Cardiac atrium fibroblast (primary cell): Measurements from ENCODE around the gene ABCA2. TPM values are rescaled to one million over a fixed set of nuclear protein-coding genes. Genes with fewer than 3 reads are reported as not detected.

Experiments
- total RNA-seq: library from RNA; depleted of rRNA; stranded (reverse); fragments of >200 nt; gene quantifications from 2 replicates; pipeline ENCODE4 v1.2.3, GENCODE V29; 2015

Gene ABCA2, protein sequence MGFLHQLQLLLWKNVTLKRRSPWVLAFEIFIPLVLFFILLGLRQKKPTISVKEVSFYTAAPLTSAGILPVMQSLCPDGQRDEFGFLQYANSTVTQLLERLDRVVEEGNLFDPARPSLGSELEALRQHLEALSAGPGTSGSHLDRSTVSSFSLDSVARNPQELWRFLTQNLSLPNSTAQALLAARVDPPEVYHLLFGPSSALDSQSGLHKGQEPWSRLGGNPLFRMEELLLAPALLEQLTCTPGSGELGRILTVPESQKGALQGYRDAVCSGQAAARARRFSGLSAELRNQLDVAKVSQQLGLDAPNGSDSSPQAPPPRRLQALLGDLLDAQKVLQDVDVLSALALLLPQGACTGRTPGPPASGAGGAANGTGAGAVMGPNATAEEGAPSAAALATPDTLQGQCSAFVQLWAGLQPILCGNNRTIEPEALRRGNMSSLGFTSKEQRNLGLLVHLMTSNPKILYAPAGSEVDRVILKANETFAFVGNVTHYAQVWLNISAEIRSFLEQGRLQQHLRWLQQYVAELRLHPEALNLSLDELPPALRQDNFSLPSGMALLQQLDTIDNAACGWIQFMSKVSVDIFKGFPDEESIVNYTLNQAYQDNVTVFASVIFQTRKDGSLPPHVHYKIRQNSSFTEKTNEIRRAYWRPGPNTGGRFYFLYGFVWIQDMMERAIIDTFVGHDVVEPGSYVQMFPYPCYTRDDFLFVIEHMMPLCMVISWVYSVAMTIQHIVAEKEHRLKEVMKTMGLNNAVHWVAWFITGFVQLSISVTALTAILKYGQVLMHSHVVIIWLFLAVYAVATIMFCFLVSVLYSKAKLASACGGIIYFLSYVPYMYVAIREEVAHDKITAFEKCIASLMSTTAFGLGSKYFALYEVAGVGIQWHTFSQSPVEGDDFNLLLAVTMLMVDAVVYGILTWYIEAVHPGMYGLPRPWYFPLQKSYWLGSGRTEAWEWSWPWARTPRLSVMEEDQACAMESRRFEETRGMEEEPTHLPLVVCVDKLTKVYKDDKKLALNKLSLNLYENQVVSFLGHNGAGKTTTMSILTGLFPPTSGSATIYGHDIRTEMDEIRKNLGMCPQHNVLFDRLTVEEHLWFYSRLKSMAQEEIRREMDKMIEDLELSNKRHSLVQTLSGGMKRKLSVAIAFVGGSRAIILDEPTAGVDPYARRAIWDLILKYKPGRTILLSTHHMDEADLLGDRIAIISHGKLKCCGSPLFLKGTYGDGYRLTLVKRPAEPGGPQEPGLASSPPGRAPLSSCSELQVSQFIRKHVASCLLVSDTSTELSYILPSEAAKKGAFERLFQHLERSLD (N-terminal part only)
- total RNA-seq, result 12.3 and 23.8 TPM in 2 replicates

DNA sequence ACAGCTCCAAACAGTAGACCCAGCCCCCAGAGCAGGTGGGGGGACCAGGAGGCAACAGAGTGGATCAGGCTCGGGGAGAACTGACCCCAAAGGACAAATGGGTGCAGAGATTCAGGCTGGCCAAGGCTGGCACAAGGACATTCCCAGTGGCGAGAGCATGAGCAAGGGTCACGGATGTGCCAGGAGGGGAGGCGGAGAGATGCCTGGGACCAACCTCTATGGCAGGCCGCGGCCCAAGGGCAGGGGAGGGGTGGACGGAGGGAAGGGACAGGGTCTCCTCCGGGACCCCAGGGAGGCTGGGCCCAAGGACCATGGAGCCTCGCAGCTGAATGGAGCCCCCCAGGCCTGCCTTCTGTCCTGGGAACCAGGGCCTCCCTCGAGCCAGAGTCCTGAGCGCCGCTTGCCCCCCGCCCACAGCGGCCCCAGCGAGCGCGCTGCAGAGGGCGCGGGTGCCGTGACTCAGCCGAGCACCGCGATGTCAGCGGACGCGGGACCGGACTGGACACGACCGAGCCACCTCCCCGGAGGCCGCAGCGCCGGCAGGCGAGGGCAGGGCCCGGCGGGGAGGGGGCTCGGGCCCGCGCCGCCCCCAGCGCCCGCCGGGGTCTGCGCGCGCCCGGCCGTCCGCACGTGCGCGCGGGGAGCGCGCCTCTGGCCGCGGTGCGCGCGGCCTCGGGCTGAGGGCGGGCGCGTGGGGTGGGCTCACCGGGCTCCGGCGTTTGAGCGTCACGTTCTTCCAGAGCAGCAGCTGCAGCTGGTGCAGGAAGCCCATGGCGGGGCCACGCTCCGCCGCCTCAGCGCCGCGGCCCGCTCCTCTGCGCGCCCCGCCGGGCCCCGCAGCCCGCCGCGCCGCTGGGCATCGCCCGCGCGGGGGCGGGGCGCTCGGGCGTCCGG lies at the start of gene ABCA2:
ABCA2 (minus strand) TSS at position 869 of the 894 bp plus-strand sequence; CDS start at position 772, 97 bp downstream.

GRCh38 chr9:137077010-137077747 lies 49.1 kb upstream of the ABCA2 start, which contains the start of gene UAP1L1:
Gene UAP1L1, plus strand, starts transcription at chr9:137077517. Its CDS starts 16 bp downstream, at chr9:137077533.

DNA sequence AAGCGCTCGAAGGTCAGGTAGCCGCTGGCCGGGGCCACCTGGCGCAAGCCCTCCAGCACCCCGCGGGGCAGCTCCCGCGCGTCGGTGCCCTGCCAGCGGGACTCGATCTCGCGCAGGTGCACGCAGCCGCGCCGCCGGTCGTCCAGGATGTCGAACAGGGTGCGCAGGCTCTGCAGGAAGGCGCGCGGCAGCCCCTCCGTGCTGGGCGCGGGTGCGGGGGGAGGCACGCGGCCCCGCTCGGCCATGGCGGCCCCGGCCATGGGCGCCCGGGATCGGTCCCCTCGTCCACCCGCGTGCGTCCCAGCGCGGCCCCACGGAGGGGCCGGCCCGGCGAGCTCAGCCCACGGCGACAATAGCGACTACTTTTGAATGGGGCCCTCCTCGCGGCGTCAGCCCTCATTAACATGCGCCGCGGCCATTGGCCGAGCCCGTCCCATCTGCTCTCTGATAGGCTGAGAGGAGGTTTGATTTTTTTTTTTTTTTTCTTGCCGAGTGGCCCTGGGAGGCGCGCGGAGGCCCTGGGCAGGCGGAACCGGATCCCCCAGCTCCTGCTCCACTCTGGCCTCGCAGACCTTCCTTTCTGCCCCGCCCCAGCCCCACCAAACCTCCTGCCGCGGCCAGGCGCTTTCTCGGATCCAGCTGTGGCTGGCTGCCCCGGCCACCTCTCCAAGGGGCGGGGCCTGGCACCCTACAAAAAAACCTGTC lies 42.3 kb upstream of the ABCA2 start, which contains the start of gene SAPCD2:
SAPCD2 (minus strand) TSS at position 357 of the 705 bp plus-strand sequence; CDS start at position 260, 97 bp downstream.

GRCh38 chr9:137053944-137054931 lies 26.2 kb upstream of the ABCA2 start, which contains the start of gene ENTPD2:
Gene ENTPD2, minus strand, starts transcription at chr9:137054061. Its CDS starts 64 bp downstream, at chr9:137053997.

GRCh38 chr9:137046088-137046787 lies 18.2 kb upstream of the ABCA2 start, which contains the start of gene NPDC1:
Gene NPDC1, minus strand, starts transcription at chr9:137046177. Its CDS starts 188 bp downstream, at chr9:137045989.

GRCh38 chr9:137031904-137032640 lies 4.0 kb upstream of the ABCA2 start, which contains the start of gene FUT7:
Gene FUT7, minus strand, starts transcription at chr9:137032088. Its CDS starts 97 bp downstream, at chr9:137031991.

DNA sequence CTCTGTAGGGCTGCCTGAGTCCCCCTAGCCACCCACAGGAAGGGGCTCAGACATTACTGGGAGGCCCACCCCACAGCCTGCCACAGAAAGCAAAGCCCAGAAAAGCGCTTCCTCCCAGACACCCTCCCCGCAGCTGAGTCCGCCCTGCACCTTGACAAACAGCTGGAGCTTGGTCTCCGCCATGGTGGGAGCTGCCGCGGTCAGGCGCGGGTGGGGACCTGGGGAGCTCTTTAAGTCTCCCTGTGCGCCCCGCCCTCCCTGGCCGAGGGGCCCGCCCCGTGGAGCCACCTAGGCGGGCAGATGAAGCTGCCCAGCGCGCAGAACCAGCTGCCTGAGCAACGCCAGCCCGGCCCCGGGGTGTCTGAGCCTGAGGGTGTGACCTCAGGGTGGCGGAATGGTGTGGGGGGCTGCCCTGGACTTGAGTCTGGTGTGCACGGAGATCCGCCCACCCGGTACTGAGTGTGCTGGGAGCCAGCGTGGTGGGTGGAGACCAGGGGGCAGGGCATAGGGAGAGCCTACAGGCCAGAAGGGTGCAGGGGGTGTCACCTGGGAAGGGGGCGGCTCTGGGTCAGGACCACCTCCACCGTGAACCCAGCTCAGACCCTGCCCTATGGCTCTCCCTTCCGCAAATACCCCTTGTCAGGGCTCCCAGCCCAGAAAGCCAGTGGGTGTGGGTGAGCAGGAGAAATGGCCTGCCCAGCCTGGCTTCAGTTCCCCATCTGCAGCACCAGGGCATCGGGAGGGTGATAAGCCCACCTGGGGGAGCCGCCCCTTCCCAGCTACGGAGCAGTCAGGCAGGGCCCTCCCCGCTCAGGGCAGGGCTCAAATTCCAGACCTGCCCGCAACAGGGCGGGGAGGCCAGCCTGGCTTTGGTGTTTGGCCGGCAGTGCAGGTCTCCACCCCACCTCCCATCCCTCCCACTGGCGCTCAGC lies 31.4 kb downstream of the ABCA2 start, which contains the start of gene CLIC3:
CLIC3 (minus strand) TSS at position 208 of the 932 bp plus-strand sequence; CDS start at position 183, 25 bp downstream.

GRCh38 chr9:136991993-136992818 lies 35.8 kb downstream of the ABCA2 start, which contains the start of gene PAXX:
Gene PAXX, plus strand, starts transcription at chr9:136992422. Its CDS starts 22 bp downstream, at chr9:136992444.

DNA sequence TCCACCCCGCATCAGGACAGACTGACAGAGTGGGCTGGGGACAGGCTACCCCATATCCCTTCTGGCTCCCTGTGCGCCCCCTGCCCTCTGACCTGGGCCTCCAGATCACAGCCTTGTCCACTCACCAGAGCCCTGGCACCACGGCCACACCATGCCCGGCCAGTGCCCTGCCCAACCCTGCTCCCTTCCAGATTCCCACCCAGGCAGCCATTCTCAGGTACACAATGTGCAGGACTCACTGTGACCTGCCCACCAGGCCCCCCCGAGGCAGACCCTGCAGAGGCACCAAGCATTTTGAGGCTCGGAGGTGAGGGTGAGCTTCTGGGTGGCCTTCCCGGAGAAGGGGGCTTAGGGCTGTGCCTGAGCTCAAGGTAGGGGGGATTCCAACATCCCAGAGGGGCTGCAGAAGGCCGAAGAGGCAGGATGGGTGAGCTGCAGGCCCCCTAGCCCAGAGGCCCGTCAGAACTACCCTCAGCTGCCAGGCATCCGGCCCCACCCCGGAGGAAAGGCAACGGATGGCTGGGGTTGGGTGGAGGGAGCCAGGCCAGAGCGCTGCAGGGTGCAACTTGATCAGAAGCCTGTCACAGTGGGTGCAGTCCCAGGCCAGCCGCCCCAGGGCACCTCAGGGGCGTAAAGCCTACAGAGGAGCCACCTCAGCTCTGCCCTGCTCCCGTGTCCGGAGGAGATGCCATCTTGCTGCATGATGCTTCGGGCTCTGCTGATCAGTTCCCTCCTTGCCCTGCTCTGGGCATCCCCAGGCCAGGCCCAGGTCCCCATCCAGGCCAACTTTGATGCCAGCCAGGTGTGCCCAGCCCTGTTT lies 45.6 kb downstream of the ABCA2 start, which contains the start of gene LCNL1:
LCNL1 (plus strand) TSS at position 762 of the 820 bp plus-strand sequence. CDS start 594 bp downstream, outside the sequence.

DNA sequence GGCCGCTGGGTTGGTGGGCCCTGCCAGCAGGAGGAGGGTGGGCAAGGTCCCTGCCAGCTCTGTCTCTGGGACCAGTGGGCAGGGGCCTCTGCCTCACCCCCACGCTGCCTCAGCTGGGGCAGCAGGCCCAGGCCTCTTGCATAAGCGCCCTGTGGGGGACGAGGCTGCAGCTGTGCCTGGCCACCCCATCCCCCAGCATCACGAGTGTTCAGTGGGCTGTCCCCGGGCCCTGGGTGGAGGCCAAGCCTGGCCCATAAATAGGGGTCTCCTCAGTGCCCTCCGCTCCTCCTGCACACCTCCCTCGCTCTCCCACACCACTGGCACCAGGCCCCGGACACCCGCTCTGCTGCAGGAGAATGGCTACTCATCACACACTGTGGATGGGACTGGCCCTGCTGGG lies 50.8 kb downstream of the ABCA2 start, which contains the start of gene PTGDS:
PTGDS (plus strand) TSS at position 282 of the 400 bp plus-strand sequence; CDS start at position 357, 75 bp downstream.

